ENCODE results near the gene CDH4. TPM values are rescaled to one million over a fixed set of nuclear protein-coding genes. Genes with fewer than 3 reads are reported as not detected.

The CDH4 gene
- total RNA-seq, 6 donors from 2014 or later = 0.20 to 1.0 (median 0.40) TPM; not detected in 1

- Histone ChIP-seq H3K9me3 (no peaks in the 10 kb centered on the region), H3K27me3 (no peaks in the 10 kb centered on the region), H3K27ac (no peak overlapping the region), H3K4me3 (no peak overlapping the region), H3K36me3 (no peaks in the 10 kb centered on the region), H3K4me1 (no peaks in the 10 kb centered on the region)
- DNase-seq = no peak
- TF ChIP-seq POLR2A (IDR thresholded peaks at IDR 0.05) = no peak
- no peak for TF ChIP-seq POLR2AphosphoS5 (IDR thresholded peaks at IDR 0.05)
- no peak for TF ChIP-seq EP300 (IDR thresholded peaks at IDR 0.05)
- no peak for TF ChIP-seq CTCF (IDR thresholded peaks at IDR 0.05)
- WGBS, 2 donors = 32 to 44% methylated on average over 28 of the region's 28 CpGs
- no peak for ATAC-seq (ENCODE audit: low FRiP score in 2 of 2)
Measured at GRCh38 chr20:61437280-61438206, 185.5 kb downstream of the CDH4 start.

DNA sequence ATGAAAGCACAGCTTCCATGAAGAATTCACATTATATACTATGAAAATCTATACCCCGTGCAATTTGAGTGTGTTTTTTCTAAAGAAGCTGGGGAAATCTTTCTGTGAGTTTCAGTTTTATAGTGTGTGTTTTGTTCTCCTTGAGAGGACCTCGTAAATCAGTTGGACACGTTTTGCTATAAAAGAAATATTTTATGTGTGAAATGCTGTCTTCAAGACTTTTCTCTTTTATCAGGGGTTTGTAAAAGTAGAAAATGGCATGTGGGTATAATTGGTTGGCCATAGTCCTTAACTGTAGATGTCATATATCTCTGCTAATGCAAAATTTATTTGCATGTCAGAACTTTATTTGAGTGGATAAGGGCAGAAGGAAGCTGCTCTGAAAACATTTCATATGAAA lies 186.2 kb downstream of the CDH4 start:
- Histone ChIP-seq H3K4me3 (no peak overlapping the region), H3K27ac (no peak overlapping the region), H3K4me1 (no peaks in the 10 kb centered on the region), H3K36me3 (no peaks in the 10 kb centered on the region), H3K27me3 (no peaks in the 10 kb centered on the region), H3K9me3 (no peaks in the 10 kb centered on the region)
- TF ChIP-seq EP300 (IDR thresholded peaks at IDR 0.05) (no peak), POLR2A (IDR thresholded peaks at IDR 0.05) (no peak), POLR2AphosphoS5 (IDR thresholded peaks at IDR 0.05) (no peak), CTCF (IDR thresholded peaks at IDR 0.05) (no peak)
- 46 to 52% methylated on average over 3 of the region's 3 CpGs for WGBS, 2 donors
- ATAC-seq (ENCODE audit: low FRiP score in 2 of 2) (no peak), DNase-seq (no peak)

- DNase-seq = no peak
- H3K9me3 ChIP-seq = no peaks in the 10 kb centered on the region
- H3K4me3 ChIP-seq = no peak overlapping the region
- no peak for ATAC-seq (ENCODE audit: low FRiP score in 2 of 2)
- H3K27ac ChIP-seq = no peak overlapping the region
- no peaks in the 10 kb centered on the region for H3K36me3 ChIP-seq
- 84 to 87% methylated on average over 7 of the region's 7 CpGs for WGBS, 2 donors
- no peaks in the 10 kb centered on the region for H3K27me3 ChIP-seq
- no peak for TF ChIP-seq POLR2A (IDR thresholded peaks at IDR 0.05)
- TF ChIP-seq EP300 (IDR thresholded peaks at IDR 0.05) = no peak
- TF ChIP-seq CTCF (IDR thresholded peaks at IDR 0.05) = no peak
- TF ChIP-seq POLR2AphosphoS5 (IDR thresholded peaks at IDR 0.05) = no peak
- H3K4me1 ChIP-seq = no peaks in the 10 kb centered on the region
Measured at GRCh38 chr20:61439251-61439650, 187.2 kb downstream of the CDH4 start.

DNA sequence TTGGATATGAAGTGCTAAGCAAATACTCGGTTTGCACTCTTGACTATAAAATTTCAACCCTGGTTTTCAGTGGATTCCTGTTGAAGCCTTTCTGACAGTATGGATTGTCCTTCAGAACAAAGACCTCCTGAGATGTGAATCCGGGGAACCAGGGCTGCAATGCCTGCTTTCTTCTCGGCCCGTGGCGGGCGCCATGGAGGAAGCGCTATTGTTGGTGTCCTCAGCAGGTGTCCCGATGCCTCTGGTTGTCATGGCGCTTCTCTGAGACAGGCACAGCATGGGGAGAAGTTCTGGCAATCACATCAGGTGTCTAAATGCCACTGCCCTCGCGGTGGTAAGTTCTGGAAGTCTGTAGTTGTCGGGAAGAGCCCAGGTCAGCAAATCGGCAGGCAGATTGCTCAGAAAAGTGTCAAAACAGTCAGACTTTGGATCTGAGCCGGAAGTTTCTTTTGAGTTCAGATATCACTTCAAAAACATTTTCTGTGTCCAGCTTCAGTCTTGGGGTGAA lies 188.5 kb downstream of the CDH4 start:
- H3K4me3 ChIP-seq = no peak overlapping the region
- no peaks in the 10 kb centered on the region for H3K27me3 ChIP-seq
- WGBS, 2 donors = 72 to 76% methylated on average over 14 of the region's 14 CpGs
- no peaks in the 10 kb centered on the region for H3K36me3 ChIP-seq
- H3K4me1 ChIP-seq = no peaks in the 10 kb centered on the region
- no peaks in the 10 kb centered on the region for H3K9me3 ChIP-seq
- no peak for ATAC-seq (ENCODE audit: low FRiP score in 2 of 2)
- DNase-seq = no peak
- TF ChIP-seq POLR2AphosphoS5 (IDR thresholded peaks at IDR 0.05) = no peak
- TF ChIP-seq POLR2A (IDR thresholded peaks at IDR 0.05) = no peak
- TF ChIP-seq EP300 (IDR thresholded peaks at IDR 0.05) = no peak
- TF ChIP-seq CTCF (IDR thresholded peaks at IDR 0.05) = no peak
- no peak overlapping the region for H3K27ac ChIP-seq

Measured in upper lobe of left lung (tissue), 6 donors.